ENCODE data around the gene SLC6A19. TPM values are rescaled to one million over a fixed set of nuclear protein-coding genes. Genes with fewer than 3 reads are reported as not detected.

SLC6A19 gene
- total and polyA plus RNA-seq, 10 of the 15 experiments (the other 5 are each of a cell fraction or from before 2014, with no cell fraction given): 0.01 to 0.03 TPM; not detected in 8

DNA sequence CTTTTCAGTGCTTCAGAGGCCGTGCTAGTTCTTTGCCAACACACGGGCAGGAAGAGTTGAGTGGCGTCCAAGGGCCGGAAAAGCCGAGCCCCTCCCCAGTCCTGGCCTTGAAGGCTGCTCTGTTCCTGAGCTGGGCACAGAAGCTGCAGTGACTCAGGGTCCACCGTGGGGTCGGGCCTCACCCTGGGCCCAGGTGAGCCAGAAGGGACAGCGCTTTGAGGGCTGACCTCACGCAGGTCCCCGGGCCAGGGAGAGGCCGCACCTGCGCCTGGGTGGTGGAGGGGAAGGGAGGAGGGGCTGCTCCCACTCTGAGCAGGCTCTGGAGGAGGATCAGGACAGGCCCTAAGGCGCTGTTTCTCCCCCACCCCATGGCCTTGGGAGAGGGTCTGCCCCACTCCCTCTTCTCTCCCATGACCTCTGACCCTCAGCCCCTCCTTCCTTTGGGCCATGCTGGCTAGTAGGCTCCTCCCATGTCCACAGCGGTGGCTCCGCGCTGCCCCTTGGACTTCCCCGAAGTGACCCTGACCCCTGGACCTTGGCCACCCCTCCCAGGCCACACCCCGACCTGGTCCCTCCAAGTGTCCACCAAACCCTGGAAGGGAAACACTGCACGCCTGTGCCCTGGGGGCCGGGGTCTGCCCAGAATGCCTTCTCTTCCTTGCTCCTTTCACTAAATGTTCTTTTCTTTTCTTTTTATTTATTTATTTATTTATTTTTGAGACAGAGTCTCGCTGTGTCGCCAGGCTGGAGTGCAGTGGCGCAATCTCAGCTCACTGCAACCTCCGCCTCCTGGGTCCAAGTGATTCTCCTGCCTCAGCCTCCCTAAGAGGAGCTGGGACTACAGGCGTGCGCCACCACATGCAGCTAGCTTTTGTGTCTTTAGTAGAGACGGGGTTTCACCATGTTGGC is 19.7 kb upstream of the SLC6A19 start (continued):
- TF ChIP-seq, protein P1, sequence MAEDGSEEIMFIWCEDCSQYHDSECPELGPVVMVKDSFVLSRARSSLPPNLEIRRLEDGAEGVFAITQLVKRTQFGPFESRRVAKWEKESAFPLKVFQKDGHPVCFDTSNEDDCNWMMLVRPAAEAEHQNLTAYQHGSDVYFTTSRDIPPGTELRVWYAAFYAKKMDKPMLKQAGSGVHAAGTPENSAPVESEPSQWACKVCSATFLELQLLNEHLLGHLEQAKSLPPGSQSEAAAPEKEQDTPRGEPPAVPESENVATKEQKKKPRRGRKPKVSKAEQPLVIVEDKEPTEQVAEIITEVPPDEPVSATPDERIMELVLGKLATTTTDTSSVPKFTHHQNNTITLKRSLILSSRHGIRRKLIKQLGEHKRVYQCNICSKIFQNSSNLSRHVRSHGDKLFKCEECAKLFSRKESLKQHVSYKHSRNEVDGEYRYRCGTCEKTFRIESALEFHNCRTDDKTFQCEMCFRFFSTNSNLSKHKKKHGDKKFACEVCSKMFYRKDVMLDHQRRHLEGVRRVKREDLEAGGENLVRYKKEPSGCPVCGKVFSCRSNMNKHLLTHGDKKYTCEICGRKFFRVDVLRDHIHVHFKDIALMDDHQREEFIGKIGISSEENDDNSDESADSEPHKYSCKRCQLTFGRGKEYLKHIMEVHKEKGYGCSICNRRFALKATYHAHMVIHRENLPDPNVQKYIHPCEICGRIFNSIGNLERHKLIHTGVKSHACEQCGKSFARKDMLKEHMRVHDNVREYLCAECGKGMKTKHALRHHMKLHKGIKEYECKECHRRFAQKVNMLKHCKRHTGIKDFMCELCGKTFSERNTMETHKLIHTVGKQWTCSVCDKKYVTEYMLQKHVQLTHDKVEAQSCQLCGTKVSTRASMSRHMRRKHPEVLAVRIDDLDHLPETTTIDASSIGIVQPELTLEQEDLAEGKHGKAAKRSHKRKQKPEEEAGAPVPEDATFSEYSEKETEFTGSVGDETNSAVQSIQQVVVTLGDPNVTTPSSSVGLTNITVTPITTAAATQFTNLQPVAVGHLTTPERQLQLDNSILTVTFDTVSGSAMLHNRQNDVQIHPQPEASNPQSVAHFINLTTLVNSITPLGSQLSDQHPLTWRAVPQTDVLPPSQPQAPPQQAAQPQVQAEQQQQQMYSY (CRISPR knock-in tag; IDR thresholded peaks at IDR 0.05): no peak
- TF ChIP-seq DPF2 (IDR thresholded peaks at IDR 0.05): no peak
- TF ChIP-seq, protein P2, sequence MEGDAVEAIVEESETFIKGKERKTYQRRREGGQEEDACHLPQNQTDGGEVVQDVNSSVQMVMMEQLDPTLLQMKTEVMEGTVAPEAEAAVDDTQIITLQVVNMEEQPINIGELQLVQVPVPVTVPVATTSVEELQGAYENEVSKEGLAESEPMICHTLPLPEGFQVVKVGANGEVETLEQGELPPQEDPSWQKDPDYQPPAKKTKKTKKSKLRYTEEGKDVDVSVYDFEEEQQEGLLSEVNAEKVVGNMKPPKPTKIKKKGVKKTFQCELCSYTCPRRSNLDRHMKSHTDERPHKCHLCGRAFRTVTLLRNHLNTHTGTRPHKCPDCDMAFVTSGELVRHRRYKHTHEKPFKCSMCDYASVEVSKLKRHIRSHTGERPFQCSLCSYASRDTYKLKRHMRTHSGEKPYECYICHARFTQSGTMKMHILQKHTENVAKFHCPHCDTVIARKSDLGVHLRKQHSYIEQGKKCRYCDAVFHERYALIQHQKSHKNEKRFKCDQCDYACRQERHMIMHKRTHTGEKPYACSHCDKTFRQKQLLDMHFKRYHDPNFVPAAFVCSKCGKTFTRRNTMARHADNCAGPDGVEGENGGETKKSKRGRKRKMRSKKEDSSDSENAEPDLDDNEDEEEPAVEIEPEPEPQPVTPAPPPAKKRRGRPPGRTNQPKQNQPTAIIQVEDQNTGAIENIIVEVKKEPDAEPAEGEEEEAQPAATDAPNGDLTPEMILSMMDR (IDR thresholded peaks at IDR 0.05 in 2 of 3, conservative IDR thresholded peaks at IDR 0.05 in 1 of 3; ENCODE audit: control insufficient read depth in 2 of 3, extremely low read depth in 1 of 3, insufficient read depth in 1 of 3, low read depth in 3 of 3, low read length in 3 of 3): no peak
- no peak for TF ChIP-seq MTA2 (IDR thresholded peaks at IDR 0.05; ENCODE audit: low read depth)
- no peak for TF ChIP-seq SPI1 (IDR thresholded peaks at IDR 0.05; ENCODE audit: borderline replicate concordance, insufficient read depth, low read depth, low read length)
- TF ChIP-seq PML (IDR thresholded peaks at IDR 0.05; ENCODE audit: low read length): no peak
- TF ChIP-seq, protein P3, sequence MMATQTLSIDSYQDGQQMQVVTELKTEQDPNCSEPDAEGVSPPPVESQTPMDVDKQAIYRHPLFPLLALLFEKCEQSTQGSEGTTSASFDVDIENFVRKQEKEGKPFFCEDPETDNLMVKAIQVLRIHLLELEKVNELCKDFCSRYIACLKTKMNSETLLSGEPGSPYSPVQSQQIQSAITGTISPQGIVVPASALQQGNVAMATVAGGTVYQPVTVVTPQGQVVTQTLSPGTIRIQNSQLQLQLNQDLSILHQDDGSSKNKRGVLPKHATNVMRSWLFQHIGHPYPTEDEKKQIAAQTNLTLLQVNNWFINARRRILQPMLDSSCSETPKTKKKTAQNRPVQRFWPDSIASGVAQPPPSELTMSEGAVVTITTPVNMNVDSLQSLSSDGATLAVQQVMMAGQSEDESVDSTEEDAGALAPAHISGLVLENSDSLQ (IDR thresholded peaks at IDR 0.05): no peak
- TF ChIP-seq RELA (IDR thresholded peaks at IDR 0.05; ENCODE audit: borderline replicate concordance, partially characterized antibody): no peak
- TF ChIP-seq, protein P4, sequence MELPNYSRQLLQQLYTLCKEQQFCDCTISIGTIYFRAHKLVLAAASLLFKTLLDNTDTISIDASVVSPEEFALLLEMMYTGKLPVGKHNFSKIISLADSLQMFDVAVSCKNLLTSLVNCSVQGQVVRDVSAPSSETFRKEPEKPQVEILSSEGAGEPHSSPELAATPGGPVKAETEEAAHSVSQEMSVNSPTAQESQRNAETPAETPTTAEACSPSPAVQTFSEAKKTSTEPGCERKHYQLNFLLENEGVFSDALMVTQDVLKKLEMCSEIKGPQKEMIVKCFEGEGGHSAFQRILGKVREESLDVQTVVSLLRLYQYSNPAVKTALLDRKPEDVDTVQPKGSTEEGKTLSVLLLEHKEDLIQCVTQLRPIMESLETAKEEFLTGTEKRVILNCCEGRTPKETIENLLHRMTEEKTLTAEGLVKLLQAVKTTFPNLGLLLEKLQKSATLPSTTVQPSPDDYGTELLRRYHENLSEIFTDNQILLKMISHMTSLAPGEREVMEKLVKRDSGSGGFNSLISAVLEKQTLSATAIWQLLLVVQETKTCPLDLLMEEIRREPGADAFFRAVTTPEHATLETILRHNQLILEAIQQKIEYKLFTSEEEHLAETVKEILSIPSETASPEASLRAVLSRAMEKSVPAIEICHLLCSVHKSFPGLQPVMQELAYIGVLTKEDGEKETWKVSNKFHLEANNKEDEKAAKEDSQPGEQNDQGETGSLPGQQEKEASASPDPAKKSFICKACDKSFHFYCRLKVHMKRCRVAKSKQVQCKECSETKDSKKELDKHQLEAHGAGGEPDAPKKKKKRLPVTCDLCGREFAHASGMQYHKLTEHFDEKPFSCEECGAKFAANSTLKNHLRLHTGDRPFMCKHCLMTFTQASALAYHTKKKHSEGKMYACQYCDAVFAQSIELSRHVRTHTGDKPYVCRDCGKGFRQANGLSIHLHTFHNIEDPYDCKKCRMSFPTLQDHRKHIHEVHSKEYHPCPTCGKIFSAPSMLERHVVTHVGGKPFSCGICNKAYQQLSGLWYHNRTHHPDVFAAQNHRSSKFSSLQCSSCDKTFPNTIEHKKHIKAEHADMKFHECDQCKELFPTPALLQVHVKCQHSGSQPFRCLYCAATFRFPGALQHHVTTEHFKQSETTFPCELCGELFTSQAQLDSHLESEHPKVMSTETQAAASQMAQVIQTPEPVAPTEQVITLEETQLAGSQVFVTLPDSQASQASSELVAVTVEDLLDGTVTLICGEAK (IDR thresholded peaks at IDR 0.05; ENCODE audit: borderline replicate concordance): no peak
- TF ChIP-seq, protein P5, sequence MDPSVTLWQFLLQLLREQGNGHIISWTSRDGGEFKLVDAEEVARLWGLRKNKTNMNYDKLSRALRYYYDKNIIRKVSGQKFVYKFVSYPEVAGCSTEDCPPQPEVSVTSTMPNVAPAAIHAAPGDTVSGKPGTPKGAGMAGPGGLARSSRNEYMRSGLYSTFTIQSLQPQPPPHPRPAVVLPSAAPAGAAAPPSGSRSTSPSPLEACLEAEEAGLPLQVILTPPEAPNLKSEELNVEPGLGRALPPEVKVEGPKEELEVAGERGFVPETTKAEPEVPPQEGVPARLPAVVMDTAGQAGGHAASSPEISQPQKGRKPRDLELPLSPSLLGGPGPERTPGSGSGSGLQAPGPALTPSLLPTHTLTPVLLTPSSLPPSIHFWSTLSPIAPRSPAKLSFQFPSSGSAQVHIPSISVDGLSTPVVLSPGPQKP (IDR thresholded peaks at IDR 0.05; ENCODE audit: low read depth, low read length): no peak
- TF ChIP-seq, protein P6, sequence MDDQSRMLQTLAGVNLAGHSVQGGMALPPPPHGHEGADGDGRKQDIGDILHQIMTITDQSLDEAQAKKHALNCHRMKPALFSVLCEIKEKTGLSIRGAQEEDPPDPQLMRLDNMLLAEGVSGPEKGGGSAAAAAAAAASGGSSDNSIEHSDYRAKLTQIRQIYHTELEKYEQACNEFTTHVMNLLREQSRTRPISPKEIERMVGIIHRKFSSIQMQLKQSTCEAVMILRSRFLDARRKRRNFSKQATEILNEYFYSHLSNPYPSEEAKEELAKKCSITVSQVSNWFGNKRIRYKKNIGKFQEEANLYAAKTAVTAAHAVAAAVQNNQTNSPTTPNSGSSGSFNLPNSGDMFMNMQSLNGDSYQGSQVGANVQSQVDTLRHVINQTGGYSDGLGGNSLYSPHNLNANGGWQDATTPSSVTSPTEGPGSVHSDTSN (IDR thresholded peaks at IDR 0.05; ENCODE audit: insufficient replicate concordance, low read depth, low read length): no peak

Measured in GM12878 (cell line).